HG02852 (cell line): Measurements from ENCODE around the gene PLCG1.

Experiments
- ATAC-seq: cut with Tn5 transposase; IDR thresholded peaks from one replicate; pipeline ENCODE4 v1.9.1; 2021; ENCODE audit warnings: mild to moderate bottlenecking, moderate library complexity; ENCODE audit not compliant: unreplicated experiment

Gene PLCG1

DNA sequence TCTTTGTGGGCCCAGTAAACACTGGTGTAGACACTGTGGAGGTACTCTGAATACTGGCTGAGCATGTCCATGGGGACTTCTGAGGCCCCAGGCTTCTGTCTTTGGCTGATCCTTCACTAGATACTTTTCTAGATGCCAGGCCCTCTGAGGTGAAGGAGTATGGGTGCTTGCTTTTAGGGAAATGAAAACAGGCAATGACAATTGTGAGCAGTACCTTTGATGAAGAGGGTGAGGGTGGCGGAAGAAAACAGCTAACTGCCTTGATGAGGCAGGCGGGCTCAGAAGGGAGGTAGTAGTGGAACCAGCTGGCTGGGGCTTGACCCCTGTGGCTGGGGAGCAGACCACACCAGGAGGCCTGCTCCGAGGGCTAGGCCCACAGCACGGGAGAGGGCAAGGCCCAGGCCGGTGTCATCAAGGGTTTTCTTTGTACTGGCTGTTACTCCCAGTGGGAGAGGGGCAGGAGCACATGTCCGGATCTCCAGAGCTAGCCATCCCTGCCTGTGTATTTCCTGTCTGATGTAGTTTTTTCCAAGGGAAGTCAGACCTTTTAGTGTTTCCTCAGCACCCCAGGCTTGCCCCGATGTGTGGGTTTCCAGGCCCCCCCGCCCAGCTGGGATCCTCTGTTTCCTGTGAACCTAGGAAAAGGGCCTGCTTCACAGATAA is 3.9 kb downstream of the PLCG1 start:
- no peak for ATAC-seq

- ATAC-seq, result no peak
These were observed 4.9 kb downstream of the PLCG1 start for GRCh38 chr20:41142245-41142644.

GRCh38 chr20:41142919-41143318 is 5.6 kb downstream of the PLCG1 start:
- no peak for ATAC-seq

- no peak for ATAC-seq
These were observed 6.0 kb downstream of the PLCG1 start for GRCh38 chr20:41143354-41143753.

DNA sequence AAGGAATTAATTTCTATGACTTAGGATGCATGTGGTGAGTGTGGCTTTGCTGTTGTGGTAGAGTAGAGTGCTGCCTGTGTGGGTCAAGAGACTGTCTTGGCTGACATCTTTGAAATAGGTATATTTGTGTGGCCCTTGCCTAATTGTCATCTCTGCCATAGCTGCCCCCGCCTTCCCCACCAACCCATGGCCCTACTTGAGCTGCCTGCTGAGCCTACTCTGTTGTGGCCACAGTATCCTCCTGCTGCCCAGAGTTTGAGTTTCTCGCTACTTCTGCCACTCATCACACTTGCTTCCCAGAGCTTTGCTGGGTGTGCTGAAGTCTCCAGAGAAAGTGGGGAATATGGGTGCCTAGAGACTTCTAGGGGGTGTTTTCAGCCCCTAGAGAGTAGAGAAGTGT is 8.0 kb downstream of the PLCG1 start:
- no peak for ATAC-seq

DNA sequence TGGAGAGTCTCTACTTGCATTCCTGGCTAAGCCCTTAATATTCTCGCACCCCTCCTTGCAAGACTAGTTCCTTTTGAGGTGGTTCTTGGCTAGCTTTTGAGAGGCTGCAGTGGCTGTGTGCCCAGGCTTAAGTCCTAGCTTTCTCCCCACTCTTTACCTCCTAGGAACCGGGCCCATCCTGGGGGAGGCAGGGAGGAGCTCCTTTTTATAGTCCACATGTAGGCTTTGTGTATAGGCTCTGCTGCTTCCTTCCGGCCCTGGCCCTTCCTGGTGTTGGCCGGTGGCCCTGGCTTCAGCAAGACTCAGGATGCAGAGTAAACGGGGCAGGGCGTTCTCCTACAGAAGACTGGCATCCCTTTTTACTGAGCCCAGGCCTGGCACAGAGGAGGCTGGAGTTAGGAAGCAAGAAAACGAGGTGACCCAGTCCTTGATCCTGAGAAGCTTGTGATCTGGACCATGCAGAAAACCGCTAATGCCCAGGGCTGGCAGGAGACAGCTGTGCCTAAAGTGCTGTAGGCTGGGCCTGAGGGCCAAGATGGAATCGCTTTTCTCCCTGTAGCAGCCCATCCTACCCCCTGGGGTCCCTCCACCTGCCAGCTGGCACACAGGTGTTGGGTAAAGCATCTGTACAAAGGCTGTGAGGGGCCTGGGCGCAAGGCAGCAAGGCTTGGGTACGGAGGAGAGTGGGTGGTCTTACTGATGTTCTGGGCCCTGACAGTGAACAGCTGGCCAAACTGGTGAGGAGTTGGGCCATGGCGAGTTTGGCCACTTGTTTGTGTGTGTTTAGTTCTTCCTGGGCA is 8.7 kb downstream of the PLCG1 start:
- ATAC-seq, result no peak

GRCh38 chr20:41147767-41148191 is 10.4 kb downstream of the PLCG1 start:
- ATAC-seq, result no peak

- ATAC-seq, result no peak
These were observed 11.6 kb downstream of the PLCG1 start for GRCh38 chr20:41148942-41149341.

- no peak for ATAC-seq
These were observed 13.3 kb downstream of the PLCG1 start for GRCh38 chr20:41150664-41151063.

GRCh38 chr20:41151134-41151869 is 14.0 kb downstream of the PLCG1 start:
- no peak for ATAC-seq

DNA sequence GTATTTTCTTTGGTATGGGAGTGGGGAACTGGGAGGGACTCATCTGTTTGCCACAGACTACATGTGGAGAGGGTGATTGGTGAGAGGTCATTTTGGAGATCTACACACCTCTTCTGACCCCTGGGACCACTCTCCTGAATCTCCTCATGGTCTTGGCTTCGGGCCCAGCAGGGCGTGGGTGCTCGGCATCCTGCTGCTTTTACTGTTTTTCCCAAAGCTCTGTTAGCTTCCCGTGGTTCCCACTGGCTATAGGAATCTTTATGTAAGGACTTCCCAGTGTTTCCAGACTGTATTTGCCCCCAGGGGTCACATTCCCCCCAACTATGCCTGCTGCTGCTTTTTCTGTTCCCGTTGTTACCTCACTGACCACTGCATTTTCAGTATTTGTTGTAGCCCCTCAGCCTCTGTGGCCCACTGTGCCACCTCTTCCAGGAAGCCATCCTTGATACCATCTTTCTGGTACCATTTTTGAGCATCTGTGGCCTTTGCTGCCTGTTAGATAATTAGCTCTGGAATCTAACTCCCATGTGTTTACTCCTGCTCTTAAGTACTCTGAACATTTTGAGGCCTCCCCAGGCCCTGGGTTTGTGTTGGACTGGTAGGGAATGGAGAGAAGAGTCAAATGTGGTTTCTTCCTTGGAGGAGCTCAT is 14.9 kb downstream of the PLCG1 start:
- ATAC-seq, result no peak

GRCh38 chr20:41154436-41155176 is 17.3 kb downstream of the PLCG1 start:
- no peak for ATAC-seq

- ATAC-seq, result no peak
These were observed 17.9 kb downstream of the PLCG1 start for GRCh38 chr20:41155261-41155660.

DNA sequence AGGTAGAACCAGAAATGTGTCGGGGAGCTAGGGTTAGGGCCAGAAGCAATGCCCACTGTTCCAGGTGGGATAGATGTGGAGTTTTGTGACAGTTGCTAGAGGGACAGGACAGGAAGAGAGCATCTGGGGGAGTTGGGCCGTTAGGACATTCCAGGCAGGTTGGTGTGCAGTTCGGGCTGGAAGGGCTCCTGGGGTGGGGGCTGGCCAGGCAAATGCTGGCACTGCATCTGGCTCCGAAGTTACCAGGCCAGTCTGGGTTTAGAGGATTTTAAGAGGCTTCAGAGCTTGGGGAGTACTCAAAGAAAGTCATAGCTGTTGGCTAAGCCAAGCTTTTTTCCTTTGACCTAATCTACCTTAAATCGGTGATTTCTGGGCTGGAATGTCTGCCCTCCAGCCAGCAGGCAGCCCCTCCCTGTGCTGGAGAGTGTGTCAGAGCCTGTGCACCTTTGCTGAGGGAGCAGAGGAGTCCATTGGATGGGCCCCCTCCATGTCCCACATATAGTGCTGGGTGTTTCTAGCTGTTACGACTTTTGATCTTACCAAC is 20.8 kb downstream of the PLCG1 start:
- no peak for ATAC-seq

DNA sequence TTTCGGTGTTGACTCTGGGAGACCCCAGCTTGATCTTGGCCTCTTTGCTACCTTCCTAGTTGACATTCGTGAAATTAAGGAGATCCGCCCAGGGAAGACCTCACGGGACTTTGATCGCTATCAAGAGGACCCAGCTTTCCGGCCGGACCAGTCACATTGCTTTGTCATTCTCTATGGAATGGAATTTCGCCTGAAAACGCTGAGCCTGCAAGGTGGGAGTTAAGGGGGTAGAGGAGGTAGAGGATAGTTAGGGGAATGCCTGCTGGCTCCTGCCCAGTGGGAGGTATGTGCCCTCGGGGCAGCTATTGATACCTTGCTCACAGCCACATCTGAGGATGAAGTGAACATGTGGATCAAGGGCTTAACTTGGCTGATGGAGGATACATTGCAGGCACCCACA is 22.2 kb downstream of the PLCG1 start:
- no peak for ATAC-seq

DNA sequence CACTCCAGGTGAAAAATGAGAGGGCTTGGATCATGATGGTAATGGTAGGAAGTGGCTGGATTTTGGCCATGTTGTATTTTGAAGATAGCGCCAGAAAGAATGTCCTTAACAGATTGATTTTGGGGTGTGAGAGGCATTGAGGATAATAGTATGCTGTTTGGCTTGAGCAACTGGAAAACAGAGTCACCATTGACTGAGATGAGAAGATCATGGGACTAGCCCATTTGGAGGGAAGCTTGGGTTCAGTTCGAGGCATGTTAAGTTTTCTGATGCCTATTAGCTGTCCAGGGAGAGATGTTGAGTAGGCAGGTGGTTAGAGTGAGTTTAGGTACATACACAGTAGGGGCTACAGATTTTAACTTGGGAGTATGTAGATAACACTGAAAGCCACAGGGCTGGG is 23.3 kb downstream of the PLCG1 start:
- no peak for ATAC-seq

- ATAC-seq, result no peak
These were observed 24.5 kb downstream of the PLCG1 start for GRCh38 chr20:41161886-41162285.

DNA sequence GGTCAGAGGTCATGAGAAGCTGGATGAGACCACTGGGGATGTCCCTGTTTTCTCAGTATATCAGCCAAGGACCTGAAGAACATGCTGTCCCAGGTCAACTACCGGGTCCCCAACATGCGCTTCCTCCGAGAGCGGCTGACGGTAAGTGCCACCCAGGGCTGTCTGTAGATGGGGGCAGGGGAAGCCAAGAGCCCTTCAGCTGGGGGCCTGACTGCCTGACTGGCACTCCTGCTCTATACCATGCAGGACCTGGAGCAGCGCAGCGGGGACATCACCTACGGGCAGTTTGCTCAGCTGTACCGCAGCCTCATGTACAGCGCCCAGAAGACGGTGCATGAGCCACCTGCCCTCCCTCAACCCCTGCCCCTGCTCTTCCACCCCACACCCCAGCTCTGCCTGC is 25.1 kb downstream of the PLCG1 start:
- no peak for ATAC-seq

GRCh38 chr20:41163821-41164220 is 26.5 kb downstream of the PLCG1 start:
- no peak for ATAC-seq
